ENCODE measurements around the gene EFR3B.
"Not testable (repeated sequence)": the region's sequence is repeated elsewhere in the genome, so short reads cannot be mapped to it uniquely, and the experiment has no call there.

The EFR3B gene

GRCh38 chr2:25105336-25106085 is 63.6 kb downstream of the EFR3B start:
- DNase-seq (ENCODE audit: low read depth), result no peak

- no peak for DNase-seq (ENCODE audit: low read depth)
Measured at GRCh38 chr2:25109822-25110221, 67.9 kb downstream of the EFR3B start.

GRCh38 chr2:25112113-25112512 is 70.2 kb downstream of the EFR3B start:
- no peak for DNase-seq (ENCODE audit: low read depth)

GRCh38 chr2:25115249-25115883 is 73.5 kb downstream of the EFR3B start:
- no peak for DNase-seq (ENCODE audit: low read depth)

GRCh38 chr2:25115902-25116301 is 74.0 kb downstream of the EFR3B start:
- no peak for DNase-seq (ENCODE audit: low read depth)

GRCh38 chr2:25116956-25117355 is 75.1 kb downstream of the EFR3B start:
- no peak for DNase-seq (ENCODE audit: low read depth)

GRCh38 chr2:25119263-25119662 is 77.4 kb downstream of the EFR3B start:
- no peak for DNase-seq (ENCODE audit: low read depth)

GRCh38 chr2:25122367-25122766 is 80.5 kb downstream of the EFR3B start:
- DNase-seq (ENCODE audit: low read depth), result no peak

GRCh38 chr2:25123682-25124081 is 81.8 kb downstream of the EFR3B start:
- DNase-seq (ENCODE audit: low read depth), result no peak

GRCh38 chr2:25125189-25125588 is 83.3 kb downstream of the EFR3B start:
- no peak for DNase-seq (ENCODE audit: low read depth)

- DNase-seq (ENCODE audit: low read depth), result no peak
Measured at GRCh38 chr2:25125976-25126375, 84.1 kb downstream of the EFR3B start.

- DNase-seq (ENCODE audit: low read depth), result not testable (repeated sequence)
Measured at GRCh38 chr2:25127071-25127470, 85.2 kb downstream of the EFR3B start.

- no peak for DNase-seq (ENCODE audit: low read depth)
Measured at GRCh38 chr2:25127646-25128045, 85.8 kb downstream of the EFR3B start.

GRCh38 chr2:25129901-25130520 is 88.1 kb downstream of the EFR3B start:
- DNase-seq (ENCODE audit: low read depth), result no peak

- DNase-seq (ENCODE audit: low read depth), result no peak
Measured at GRCh38 chr2:25131253-25131566, 89.3 kb downstream of the EFR3B start.

GRCh38 chr2:25131567-25132298 is 89.9 kb downstream of the EFR3B start:
- peak; percentile 20 for DNase-seq (ENCODE audit: low read depth)

GRCh38 chr2:25132299-25132635 is 90.4 kb downstream of the EFR3B start:
- DNase-seq (ENCODE audit: low read depth), result no peak

GRCh38 chr2:25132693-25133092 is 90.8 kb downstream of the EFR3B start:
- DNase-seq (ENCODE audit: low read depth), result no peak

GRCh38 chr2:25140535-25140934 is 98.7 kb downstream of the EFR3B start:
- not testable (repeated sequence) for DNase-seq (ENCODE audit: low read depth)

- no peak for DNase-seq (ENCODE audit: low read depth)
Measured at GRCh38 chr2:25141120-25141519, 99.2 kb downstream of the EFR3B start.

- no peak for DNase-seq (ENCODE audit: low read depth)
Measured at GRCh38 chr2:25145803-25146202, 103.9 kb downstream of the EFR3B start.

GRCh38 chr2:25146896-25147295 is 105.0 kb downstream of the EFR3B start:
- no peak for DNase-seq (ENCODE audit: low read depth)

- no peak for DNase-seq (ENCODE audit: low read depth)
Measured at GRCh38 chr2:25149646-25150045, 107.8 kb downstream of the EFR3B start.

All from T-helper 22 cell (primary cell).